ENCODE results near the gene ACAD10.
A peak's percentile ranks its signal among the peaks of the same experiment; 100 is the strongest.
"Not testable (repeated sequence)": the region's sequence is repeated elsewhere in the genome, so short reads cannot be mapped to it uniquely, and the experiment has no call there.

The ACAD10 gene

GRCh38 chr12:111685811-111686573 is at the start of gene ACAD10, which contains the start of gene BRAP:
ACAD10 (plus strand) TSS chr12:111686053; CDS start chr12:111692710, 6,657 bp downstream.
BRAP (minus strand) TSS chr12:111685956; CDS start chr12:111685792, 164 bp downstream.
- Histone ChIP-seq H3K36me3 (ENCODE audit: insufficient read depth, low read length) (peaks cover 10% of the 10 kb centered on the region), H3K4me3 (ENCODE audit: low read depth in 1 of 2, low read length in 2 of 2) (peak within 1 kb of the TSS; percentile 87 to 100), H3K9me3 (ENCODE audit: low read length) (no peaks in the 10 kb centered on the region), H3K4me1 (ENCODE audit: insufficient read depth, low read length) (peaks cover 27% of the 10 kb centered on the region), H3K27me3 (ENCODE audit: control insufficient read depth in 1 of 2, insufficient read depth in 2 of 2, low read length in 2 of 2) (no peaks in the 10 kb centered on the region), H3K27ac (ENCODE audit: low read depth, low read length) (peak within 1 kb of the TSS; percentile 93), H3K9ac (ENCODE audit: low read length) (peak within 1 kb of the TSS; percentile 97)

- no peaks in the 10 kb centered on the region for H3K9me3 ChIP-seq (ENCODE audit: low read length)
- no peaks in the 10 kb centered on the region for H3K36me3 ChIP-seq (ENCODE audit: insufficient read depth, low read length)
- H3K4me3 ChIP-seq (ENCODE audit: low read depth in 1 of 2, low read length in 2 of 2) = peak overlapping the region; percentile 6 to 35
- H3K4me1 ChIP-seq (ENCODE audit: insufficient read depth, low read length) = peaks cover 18% of the 10 kb centered on the region
- peak overlapping the region; percentile 46 for H3K9ac ChIP-seq (ENCODE audit: low read length)
- H3K27ac ChIP-seq (ENCODE audit: low read depth, low read length) = peak overlapping the region; percentile 39
- no peaks in the 10 kb centered on the region for H3K27me3 ChIP-seq (ENCODE audit: control insufficient read depth in 1 of 2, insufficient read depth in 2 of 2, low read length in 2 of 2)
Observed at GRCh38 chr12:111636209-111636945, 49.5 kb upstream of the ACAD10 start.

GRCh38 chr12:111638556-111638955 is 47.3 kb upstream of the ACAD10 start:
- Histone ChIP-seq H3K27me3 (ENCODE audit: control insufficient read depth in 1 of 2, insufficient read depth in 2 of 2, low read length in 2 of 2) (no peaks in the 10 kb centered on the region), H3K4me1 (ENCODE audit: insufficient read depth, low read length) (peaks cover 30% of the 10 kb centered on the region), H3K36me3 (ENCODE audit: insufficient read depth, low read length) (peaks cover under 1% of the 10 kb centered on the region), H3K9me3 (ENCODE audit: low read length) (no peaks in the 10 kb centered on the region), H3K27ac (ENCODE audit: low read depth, low read length) (no peak overlapping the region), H3K9ac (ENCODE audit: low read length) (no peak overlapping the region), H3K4me3 (ENCODE audit: low read depth in 1 of 2, low read length in 2 of 2) (no peak overlapping the region)

- Histone ChIP-seq H3K36me3 (ENCODE audit: insufficient read depth, low read length) (peaks cover 16% of the 10 kb centered on the region), H3K9ac (ENCODE audit: low read length) (no peak overlapping the region)
Observed at GRCh38 chr12:111640506-111640905, 45.3 kb upstream of the ACAD10 start.

GRCh38 chr12:111642681-111643426 is 43.0 kb upstream of the ACAD10 start:
- Histone ChIP-seq H3K4me1 (ENCODE audit: insufficient read depth, low read length) (peaks cover 14% of the 10 kb centered on the region), H3K9ac (ENCODE audit: low read length) (no peak overlapping the region), H3K27ac (ENCODE audit: low read depth, low read length) (no peak overlapping the region), H3K36me3 (ENCODE audit: insufficient read depth, low read length) (peaks cover 26% of the 10 kb centered on the region), H3K9me3 (ENCODE audit: low read length) (no peaks in the 10 kb centered on the region), H3K27me3 (ENCODE audit: control insufficient read depth in 1 of 2, insufficient read depth in 2 of 2, low read length in 2 of 2) (no peaks in the 10 kb centered on the region), H3K4me3 (ENCODE audit: low read depth in 1 of 2, low read length in 2 of 2) (no peak overlapping the region)

More at GRCh38 chr12:111640506-111640905, 45.3 kb upstream of the ACAD10 start:
- Histone ChIP-seq H3K9me3 (ENCODE audit: low read length) (no peaks in the 10 kb centered on the region), H3K4me1 (ENCODE audit: insufficient read depth, low read length) (peaks cover 29% of the 10 kb centered on the region), H3K4me3 (ENCODE audit: low read depth in 1 of 2, low read length in 2 of 2) (no peak overlapping the region), H3K27ac (ENCODE audit: low read depth, low read length) (no peak overlapping the region), H3K27me3 (ENCODE audit: control insufficient read depth in 1 of 2, insufficient read depth in 2 of 2, low read length in 2 of 2) (no peaks in the 10 kb centered on the region)

GRCh38 chr12:111643427-111643826 is 42.4 kb upstream of the ACAD10 start:
- H3K4me3 ChIP-seq (ENCODE audit: low read depth in 1 of 2, low read length in 2 of 2) = no peak overlapping the region
- peak overlapping the region; percentile 30 for H3K27ac ChIP-seq (ENCODE audit: low read depth, low read length)
- peaks cover 14% of the 10 kb centered on the region for H3K4me1 ChIP-seq (ENCODE audit: insufficient read depth, low read length)
- H3K27me3 ChIP-seq (ENCODE audit: control insufficient read depth in 1 of 2, insufficient read depth in 2 of 2, low read length in 2 of 2) = no peaks in the 10 kb centered on the region
- no peaks in the 10 kb centered on the region for H3K9me3 ChIP-seq (ENCODE audit: low read length)
- no peak overlapping the region for H3K9ac ChIP-seq (ENCODE audit: low read length)
- H3K36me3 ChIP-seq (ENCODE audit: insufficient read depth, low read length) = peaks cover 26% of the 10 kb centered on the region

GRCh38 chr12:111645433-111645832 is 40.4 kb upstream of the ACAD10 start:
- Histone ChIP-seq H3K4me1 (ENCODE audit: insufficient read depth, low read length) (peaks cover 14% of the 10 kb centered on the region), H3K9ac (ENCODE audit: low read length) (no peak overlapping the region), H3K36me3 (ENCODE audit: insufficient read depth, low read length) (peaks cover 36% of the 10 kb centered on the region), H3K27ac (ENCODE audit: low read depth, low read length) (no peak overlapping the region), H3K27me3 (ENCODE audit: control insufficient read depth in 1 of 2, insufficient read depth in 2 of 2, low read length in 2 of 2) (no peaks in the 10 kb centered on the region), H3K4me3 (ENCODE audit: low read depth in 1 of 2, low read length in 2 of 2) (no peak overlapping the region), H3K9me3 (ENCODE audit: low read length) (no peaks in the 10 kb centered on the region)

GRCh38 chr12:111650912-111651311 is 34.9 kb upstream of the ACAD10 start:
- H3K27me3 ChIP-seq (ENCODE audit: control insufficient read depth in 1 of 2, insufficient read depth in 2 of 2, low read length in 2 of 2) = no peaks in the 10 kb centered on the region
- H3K27ac ChIP-seq (ENCODE audit: low read depth, low read length) = no peak overlapping the region
- H3K4me1 ChIP-seq (ENCODE audit: insufficient read depth, low read length) = no peaks in the 10 kb centered on the region
- peaks cover 47% of the 10 kb centered on the region for H3K36me3 ChIP-seq (ENCODE audit: insufficient read depth, low read length)
- no peak overlapping the region for H3K4me3 ChIP-seq (ENCODE audit: low read depth in 1 of 2, low read length in 2 of 2)
- no peaks in the 10 kb centered on the region for H3K9me3 ChIP-seq (ENCODE audit: low read length)
- H3K9ac ChIP-seq (ENCODE audit: low read length) = no peak overlapping the region

- not testable (repeated sequence) for H3K27ac ChIP-seq (ENCODE audit: low read depth, low read length); H3K9ac ChIP-seq (ENCODE audit: low read length); H3K9me3 ChIP-seq (ENCODE audit: low read length); H3K27me3 ChIP-seq (ENCODE audit: control insufficient read depth in 1 of 2, insufficient read depth in 2 of 2, low read length in 2 of 2); H3K4me3 ChIP-seq (ENCODE audit: low read depth in 1 of 2, low read length in 2 of 2); H3K4me1 ChIP-seq (ENCODE audit: insufficient read depth, low read length)
- H3K36me3 ChIP-seq (ENCODE audit: insufficient read depth, low read length) = peaks cover 47% of the 10 kb centered on the region
Observed at GRCh38 chr12:111652530-111652929, 33.3 kb upstream of the ACAD10 start.

- Histone ChIP-seq H3K9me3 (ENCODE audit: low read length) (no peaks in the 10 kb centered on the region), H3K4me3 (ENCODE audit: low read depth in 1 of 2, low read length in 2 of 2) (no peak overlapping the region), H3K36me3 (ENCODE audit: insufficient read depth, low read length) (peaks cover 55% of the 10 kb centered on the region), H3K27me3 (ENCODE audit: control insufficient read depth in 1 of 2, insufficient read depth in 2 of 2, low read length in 2 of 2) (no peaks in the 10 kb centered on the region), H3K4me1 (ENCODE audit: insufficient read depth, low read length) (no peaks in the 10 kb centered on the region), H3K9ac (ENCODE audit: low read length) (no peak overlapping the region), H3K27ac (ENCODE audit: low read depth, low read length) (no peak overlapping the region)
Observed at GRCh38 chr12:111653596-111653995, 32.3 kb upstream of the ACAD10 start.

GRCh38 chr12:111655356-111655755 is 30.5 kb upstream of the ACAD10 start:
- H3K36me3 ChIP-seq (ENCODE audit: insufficient read depth, low read length) = peaks cover 58% of the 10 kb centered on the region
- no peak overlapping the region for H3K4me3 ChIP-seq (ENCODE audit: low read depth in 1 of 2, low read length in 2 of 2)
- H3K9me3 ChIP-seq (ENCODE audit: low read length) = no peaks in the 10 kb centered on the region

More at GRCh38 chr12:111655356-111655755, 30.5 kb upstream of the ACAD10 start:
- H3K27me3 ChIP-seq (ENCODE audit: control insufficient read depth in 1 of 2, insufficient read depth in 2 of 2, low read length in 2 of 2) = no peaks in the 10 kb centered on the region
- no peaks in the 10 kb centered on the region for H3K4me1 ChIP-seq (ENCODE audit: insufficient read depth, low read length)
- no peak overlapping the region for H3K27ac ChIP-seq (ENCODE audit: low read depth, low read length)
- no peak overlapping the region for H3K9ac ChIP-seq (ENCODE audit: low read length)
